GM12878 (cell line): Measurements from ENCODE around the gene TCEAL7.

Experiments used
- CEBPB ChIP-seq, 2 experiments: fragments of 150-350 bp in 1 of 2; IDR thresholded peaks; 2 replicates each; pipeline ENCODE4 v1.6.1; 2012 to 2014; ENCODE audit warnings: low read depth in 2 of 2, low read length in 2 of 2, borderline replicate concordance in 1 of 2, inconsistent platforms in 1 of 2
- CREB1 ChIP-seq: IDR thresholded peaks from 2 replicates; pipeline ENCODE4 v1.6.1; 2012; ENCODE audit warnings: low read depth, mild to moderate bottlenecking, inconsistent platforms
- EP300 ChIP-seq, 2 experiments: fragments of 150-350 bp in 1 of 2; IDR thresholded peaks; 2 replicates each; pipeline ENCODE4 v1.6.1; 2011 to 2012; ENCODE audit warnings: low read depth in 2 of 2, low read length in 2 of 2, borderline replicate concordance in 1 of 2, improper control_type of control experiment in 1 of 2, inconsistent platforms in 1 of 2; ENCODE audit not compliant: control insufficient read depth in 1 of 2
- EZH2 ChIP-seq: IDR thresholded peaks from 2 replicates; pipeline ENCODE4 v1.6.1; 2012; ENCODE audit warnings: low read depth, mild to moderate bottlenecking, control low read depth, inconsistent platforms, low read length, borderline replicate concordance; ENCODE audit not compliant: control insufficient read depth
- POLR2AphosphoS5 ChIP-seq: IDR thresholded peaks from 2 replicates; pipeline ENCODE4 v1.6.1; 2011; ENCODE audit warnings: mild to moderate bottlenecking, low read length, inconsistent platforms
- RCOR1 ChIP-seq: conservative IDR thresholded peaks from 2 replicates; pipeline ENCODE4 v1.6.1; 2012; ENCODE audit warnings: low read depth, low read length, improper control_type of control experiment
- SREBF2 ChIP-seq: IDR thresholded peaks from 2 replicates; pipeline ENCODE4 v1.6.1; 2012; ENCODE audit warnings: mild to moderate bottlenecking, low read length
- STAT3 ChIP-seq: IDR thresholded peaks from 2 replicates; pipeline ENCODE4 v1.6.1; 2011; ENCODE audit warnings: low read depth, low read length, improper control_type of control experiment
- YY1 ChIP-seq: IDR thresholded peaks from 2 replicates; pipeline ENCODE4 v1.6.1; 2011; ENCODE audit warnings: low read depth, mild to moderate bottlenecking, low read length
- ZNF274 ChIP-seq: IDR thresholded peaks from one replicate; pipeline ENCODE4 v1.8.0; 2011; ENCODE audit not compliant: insufficient read length, insufficient read depth
- TF ChIP-seq, protein P1 (sequence below), 3 experiments: IDR thresholded peaks in 2 of 3; conservative IDR thresholded peaks in 1 of 3; 2 replicates each; pipeline ENCODE4 v1.5.1; 2011; ENCODE audit warnings: low read depth in 3 of 3, low read length in 3 of 3, mild to moderate bottlenecking in 3 of 3, control low read depth in 2 of 3, moderate library complexity in 2 of 3, inconsistent platforms in 1 of 3, mixed read lengths in 1 of 3; ENCODE audit not compliant: control insufficient read depth in 2 of 3, insufficient read depth in 1 of 3; ENCODE audit errors: extremely low read depth in 1 of 3
- TF ChIP-seq, protein P2 (sequence below): fragments of 450-650 bp; IDR thresholded peaks from 2 replicates; pipeline ENCODE4 v1.6.1; 2018; ENCODE audit warnings: mild to moderate bottlenecking, low read depth, moderate library complexity; ENCODE audit not compliant: partially characterized antibody

DNA sequence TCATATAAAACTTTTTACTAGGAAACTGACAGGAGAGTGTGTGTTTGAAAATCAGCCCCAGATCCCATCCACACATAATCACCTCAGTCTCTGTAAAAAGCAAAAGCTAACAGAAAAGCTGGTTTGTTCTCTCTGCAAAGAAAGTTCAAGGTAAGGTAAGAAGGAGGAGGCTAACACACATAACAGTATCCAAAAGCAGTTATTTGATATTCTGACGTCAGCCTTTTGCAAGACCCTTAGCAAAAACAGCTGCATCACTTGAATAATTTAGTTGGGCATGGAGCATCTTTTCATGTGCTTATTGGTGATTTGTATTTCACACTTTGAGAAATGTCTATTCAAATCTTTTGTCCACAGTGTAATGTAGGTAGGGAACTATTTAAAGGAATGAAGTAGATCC lies 31.8 kb downstream of the TCEAL7 start:
- TF ChIP-seq CEBPB (IDR thresholded peaks at IDR 0.05; ENCODE audit: borderline replicate concordance in 1 of 2, low read depth in 2 of 2, low read length in 2 of 2) = no peak
- TF ChIP-seq, protein P1, sequence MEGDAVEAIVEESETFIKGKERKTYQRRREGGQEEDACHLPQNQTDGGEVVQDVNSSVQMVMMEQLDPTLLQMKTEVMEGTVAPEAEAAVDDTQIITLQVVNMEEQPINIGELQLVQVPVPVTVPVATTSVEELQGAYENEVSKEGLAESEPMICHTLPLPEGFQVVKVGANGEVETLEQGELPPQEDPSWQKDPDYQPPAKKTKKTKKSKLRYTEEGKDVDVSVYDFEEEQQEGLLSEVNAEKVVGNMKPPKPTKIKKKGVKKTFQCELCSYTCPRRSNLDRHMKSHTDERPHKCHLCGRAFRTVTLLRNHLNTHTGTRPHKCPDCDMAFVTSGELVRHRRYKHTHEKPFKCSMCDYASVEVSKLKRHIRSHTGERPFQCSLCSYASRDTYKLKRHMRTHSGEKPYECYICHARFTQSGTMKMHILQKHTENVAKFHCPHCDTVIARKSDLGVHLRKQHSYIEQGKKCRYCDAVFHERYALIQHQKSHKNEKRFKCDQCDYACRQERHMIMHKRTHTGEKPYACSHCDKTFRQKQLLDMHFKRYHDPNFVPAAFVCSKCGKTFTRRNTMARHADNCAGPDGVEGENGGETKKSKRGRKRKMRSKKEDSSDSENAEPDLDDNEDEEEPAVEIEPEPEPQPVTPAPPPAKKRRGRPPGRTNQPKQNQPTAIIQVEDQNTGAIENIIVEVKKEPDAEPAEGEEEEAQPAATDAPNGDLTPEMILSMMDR (IDR thresholded peaks at IDR 0.05 in 2 of 3, conservative IDR thresholded peaks at IDR 0.05 in 1 of 3; ENCODE audit: control insufficient read depth in 2 of 3, extremely low read depth in 1 of 3, insufficient read depth in 1 of 3, low read depth in 3 of 3, low read length in 3 of 3) = no peak
- no peak for TF ChIP-seq EZH2
- no peak for TF ChIP-seq EP300 (IDR thresholded peaks at IDR 0.05; ENCODE audit: borderline replicate concordance in 1 of 2, control insufficient read depth in 1 of 2, low read depth in 2 of 2, low read length in 2 of 2)
- no peak for TF ChIP-seq SREBF2
- TF ChIP-seq STAT3 = no peak
- TF ChIP-seq YY1 = no peak
- no peak for TF ChIP-seq POLR2AphosphoS5
- TF ChIP-seq ZNF274 = no peak
- TF ChIP-seq, protein P2, sequence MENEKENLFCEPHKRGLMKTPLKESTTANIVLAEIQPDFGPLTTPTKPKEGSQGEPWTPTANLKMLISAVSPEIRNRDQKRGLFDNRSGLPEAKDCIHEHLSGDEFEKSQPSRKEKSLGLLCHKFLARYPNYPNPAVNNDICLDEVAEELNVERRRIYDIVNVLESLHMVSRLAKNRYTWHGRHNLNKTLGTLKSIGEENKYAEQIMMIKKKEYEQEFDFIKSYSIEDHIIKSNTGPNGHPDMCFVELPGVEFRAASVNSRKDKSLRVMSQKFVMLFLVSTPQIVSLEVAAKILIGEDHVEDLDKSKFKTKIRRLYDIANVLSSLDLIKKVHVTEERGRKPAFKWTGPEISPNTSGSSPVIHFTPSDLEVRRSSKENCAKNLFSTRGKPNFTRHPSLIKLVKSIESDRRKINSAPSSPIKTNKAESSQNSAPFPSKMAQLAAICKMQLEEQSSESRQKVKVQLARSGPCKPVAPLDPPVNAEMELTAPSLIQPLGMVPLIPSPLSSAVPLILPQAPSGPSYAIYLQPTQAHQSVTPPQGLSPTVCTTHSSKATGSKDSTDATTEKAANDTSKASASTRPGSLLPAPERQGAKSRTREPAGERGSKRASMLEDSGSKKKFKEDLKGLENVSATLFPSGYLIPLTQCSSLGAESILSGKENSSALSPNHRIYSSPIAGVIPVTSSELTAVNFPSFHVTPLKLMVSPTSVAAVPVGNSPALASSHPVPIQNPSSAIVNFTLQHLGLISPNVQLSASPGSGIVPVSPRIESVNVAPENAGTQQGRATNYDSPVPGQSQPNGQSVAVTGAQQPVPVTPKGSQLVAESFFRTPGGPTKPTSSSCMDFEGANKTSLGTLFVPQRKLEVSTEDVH = no peak
- no peak for TF ChIP-seq CREB1
- TF ChIP-seq RCOR1 = no peak
